HG02610 (cell line): ENCODE measurements around the gene SLC39A8.

Source experiments
- ATAC-seq: cut with Tn5 transposase; IDR thresholded peaks from one replicate; pipeline ENCODE4 v1.9.1; 2021; ENCODE audit warnings: mild to moderate bottlenecking, moderate library complexity; ENCODE audit not compliant: unreplicated experiment

The SLC39A8 gene

DNA sequence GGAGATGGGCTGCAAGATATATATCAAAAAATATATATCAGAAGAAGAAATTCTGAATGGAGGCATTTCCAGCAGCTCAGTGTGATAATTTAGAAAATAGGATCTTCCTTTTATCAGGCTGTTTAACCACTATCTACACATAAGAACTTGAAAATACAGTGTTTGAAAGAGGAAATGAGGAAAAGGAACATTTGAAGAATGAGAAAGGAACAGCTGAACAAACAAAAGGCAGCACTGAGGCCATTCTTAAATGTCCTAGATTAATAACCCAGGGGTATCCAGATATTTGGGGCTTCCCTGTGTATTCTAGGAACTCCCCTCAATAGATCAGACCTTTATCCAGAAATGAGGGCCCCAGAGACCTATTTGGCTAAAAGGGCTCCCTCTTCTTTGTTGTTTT is 4.1 kb downstream of the SLC39A8 start:
- no peak for ATAC-seq

DNA sequence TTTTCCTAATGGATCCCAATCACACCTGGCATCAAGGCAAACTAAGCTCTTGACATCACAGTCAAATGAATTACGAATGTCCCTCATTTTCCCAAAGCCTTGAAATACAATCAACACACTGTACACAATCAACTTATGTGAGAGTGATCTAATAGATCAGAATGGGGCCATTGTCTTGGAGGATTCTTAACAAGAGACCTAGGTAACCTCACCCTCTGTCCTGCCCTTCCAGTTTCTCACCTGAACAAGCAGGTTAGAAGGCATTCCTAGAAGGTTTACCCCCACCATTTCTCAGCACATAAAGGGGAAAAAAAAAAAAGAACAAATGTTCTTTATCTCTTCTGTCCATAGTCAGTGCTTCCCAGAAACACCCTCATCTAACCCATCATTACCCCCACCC is 6.3 kb downstream of the SLC39A8 start:
- no peak for ATAC-seq

DNA sequence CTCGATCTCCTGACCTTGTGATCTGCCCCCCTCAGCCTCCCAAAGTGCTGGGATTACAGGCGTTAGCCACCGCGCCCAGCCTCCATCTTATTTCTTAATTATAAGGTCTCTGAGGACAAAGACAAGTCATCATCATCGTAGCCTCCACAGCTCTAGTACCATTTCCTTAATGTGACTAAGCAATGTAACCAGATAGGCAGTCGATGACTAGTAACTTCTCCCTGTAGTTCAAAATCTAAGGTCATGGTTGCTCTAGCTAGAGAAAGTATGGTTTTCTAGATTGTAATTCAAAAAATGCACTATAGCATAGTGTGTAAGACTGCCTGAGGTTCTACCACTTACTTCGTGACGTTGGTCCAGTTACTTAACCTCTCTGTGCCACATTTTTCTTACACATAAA is 6.9 kb downstream of the SLC39A8 start:
- ATAC-seq: no peak

DNA sequence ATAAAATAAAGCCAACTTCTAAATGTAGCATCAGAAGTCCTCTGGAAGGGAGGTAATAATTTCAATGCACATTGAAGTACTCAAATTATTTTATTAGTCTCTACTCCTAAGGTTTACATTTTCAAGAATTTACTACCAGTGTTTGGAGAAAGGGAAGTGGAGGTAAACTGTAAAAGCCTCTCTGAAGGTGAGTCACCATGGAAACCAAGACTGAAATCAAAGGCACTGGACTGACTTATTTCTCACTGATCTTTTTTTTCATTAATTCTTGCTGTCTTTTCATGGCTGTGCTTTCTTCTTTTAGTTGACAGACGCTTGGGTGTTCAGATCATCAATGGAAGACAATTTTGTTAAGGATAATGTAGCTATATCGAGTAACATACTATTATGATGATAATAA is 9.7 kb downstream of the SLC39A8 start:
- ATAC-seq: peak; percentile 58

DNA sequence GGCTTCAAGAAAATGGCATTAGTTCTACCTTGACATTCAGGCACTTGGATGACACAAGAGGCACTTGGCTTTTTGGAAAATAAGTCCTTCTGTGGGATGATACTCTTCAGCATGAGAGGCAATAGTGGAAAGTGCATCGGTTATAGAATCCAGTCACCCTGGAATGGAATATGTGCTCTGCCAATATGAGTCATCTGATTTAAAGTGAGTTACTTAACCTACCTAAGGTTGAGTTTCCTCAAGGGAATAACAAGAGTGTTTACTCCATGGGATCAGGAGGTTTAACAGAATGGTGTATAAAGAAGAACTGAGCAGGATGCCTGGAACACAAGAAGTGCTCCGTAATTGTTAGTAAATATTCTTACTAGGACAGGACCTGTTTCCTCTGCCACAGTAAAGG is 10.7 kb downstream of the SLC39A8 start:
- no peak for ATAC-seq

DNA sequence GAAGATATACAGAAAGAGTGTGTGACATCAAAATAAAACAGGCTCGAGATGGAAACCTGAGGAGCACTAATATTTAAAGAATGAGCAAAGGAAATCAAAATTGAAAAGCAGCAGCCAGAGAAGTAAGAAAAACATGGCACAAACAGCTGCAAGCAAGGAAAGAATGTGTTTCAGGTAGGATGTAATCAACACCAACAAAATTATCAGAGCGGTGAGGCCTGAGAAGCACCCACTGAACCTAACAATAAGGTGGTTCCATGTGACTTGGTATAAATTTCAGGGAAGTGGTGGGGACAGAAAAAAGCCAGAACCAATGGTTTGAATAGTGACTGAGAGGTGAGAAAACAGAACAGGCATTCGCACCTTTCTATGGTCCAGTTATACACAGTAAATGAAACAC is 11.5 kb downstream of the SLC39A8 start:
- ATAC-seq: no peak

DNA sequence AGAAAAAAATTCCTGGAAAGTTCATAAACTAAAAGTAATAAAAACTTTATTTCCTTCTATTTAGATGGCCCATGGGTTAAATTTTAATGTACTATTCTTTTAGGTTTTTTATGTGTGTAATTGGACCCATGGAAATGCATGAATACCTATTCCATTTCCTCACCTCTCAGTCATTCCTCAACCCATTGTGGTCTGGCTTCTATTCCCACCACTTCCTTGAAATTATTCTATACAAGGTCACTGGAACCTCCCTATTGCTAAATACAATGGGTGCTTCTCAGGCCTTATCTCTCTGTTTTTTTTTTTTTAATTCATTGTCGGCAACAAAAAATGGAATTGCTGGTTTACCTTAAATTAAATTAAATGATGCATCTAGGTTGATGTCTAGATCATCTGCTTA is 17.2 kb downstream of the SLC39A8 start:
- ATAC-seq: no peak

DNA sequence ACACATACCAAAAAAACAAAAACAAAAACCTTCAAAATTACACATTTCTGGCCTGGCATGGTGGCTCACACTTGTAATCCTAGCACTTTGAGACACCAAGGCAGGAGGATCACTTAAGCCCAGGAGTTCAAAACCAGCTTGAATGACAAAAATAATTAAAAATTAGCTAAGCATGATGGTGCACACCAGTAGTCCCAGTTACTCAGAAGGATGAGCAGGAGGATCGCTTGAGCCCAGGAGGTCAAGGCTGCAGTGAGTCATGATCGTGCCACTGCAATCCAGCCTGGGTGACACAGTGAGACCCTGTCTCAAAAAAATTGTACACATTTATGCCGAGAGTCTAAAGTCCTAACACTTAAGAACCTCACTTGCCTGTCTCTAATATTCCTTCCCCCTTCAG is 18.3 kb downstream of the SLC39A8 start:
- no peak for ATAC-seq

DNA sequence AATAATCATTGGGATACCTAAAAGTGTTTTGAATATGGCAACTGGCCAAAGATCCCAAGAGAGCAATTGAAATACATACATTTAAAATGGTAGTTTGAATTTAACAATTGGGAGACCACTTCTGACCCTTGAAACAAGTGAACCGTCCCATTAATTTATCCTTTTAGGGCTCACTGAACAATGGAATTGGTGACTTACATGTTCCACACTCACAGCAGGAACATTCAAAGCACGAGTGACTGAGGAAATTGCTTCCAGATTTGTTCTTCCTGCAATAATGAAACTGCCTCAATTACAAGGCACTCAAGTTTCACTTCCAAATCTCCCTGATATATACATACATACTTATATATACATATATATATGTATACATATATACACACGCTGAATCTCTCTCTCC is 20.6 kb downstream of the SLC39A8 start:
- ATAC-seq: no peak

DNA sequence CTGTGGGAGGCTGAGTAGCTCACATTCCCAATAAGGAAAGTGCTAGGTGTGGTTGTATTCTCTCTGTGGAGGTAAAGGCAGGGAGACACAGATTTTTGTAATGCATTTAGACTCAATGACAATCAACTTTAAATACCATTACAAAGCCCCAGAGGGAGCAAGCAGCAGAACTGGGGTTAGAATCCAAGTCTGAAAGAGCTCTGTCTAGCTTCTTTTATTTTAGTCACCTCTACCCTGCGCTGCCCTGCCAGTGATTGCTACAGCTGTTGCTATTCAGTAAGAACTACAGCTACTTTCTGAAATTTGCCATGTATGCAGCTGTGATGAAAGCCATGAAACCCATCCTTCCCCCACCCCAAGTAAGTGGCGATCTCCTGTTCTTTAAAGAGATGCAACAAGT is 22.5 kb downstream of the SLC39A8 start:
- no peak for ATAC-seq

DNA sequence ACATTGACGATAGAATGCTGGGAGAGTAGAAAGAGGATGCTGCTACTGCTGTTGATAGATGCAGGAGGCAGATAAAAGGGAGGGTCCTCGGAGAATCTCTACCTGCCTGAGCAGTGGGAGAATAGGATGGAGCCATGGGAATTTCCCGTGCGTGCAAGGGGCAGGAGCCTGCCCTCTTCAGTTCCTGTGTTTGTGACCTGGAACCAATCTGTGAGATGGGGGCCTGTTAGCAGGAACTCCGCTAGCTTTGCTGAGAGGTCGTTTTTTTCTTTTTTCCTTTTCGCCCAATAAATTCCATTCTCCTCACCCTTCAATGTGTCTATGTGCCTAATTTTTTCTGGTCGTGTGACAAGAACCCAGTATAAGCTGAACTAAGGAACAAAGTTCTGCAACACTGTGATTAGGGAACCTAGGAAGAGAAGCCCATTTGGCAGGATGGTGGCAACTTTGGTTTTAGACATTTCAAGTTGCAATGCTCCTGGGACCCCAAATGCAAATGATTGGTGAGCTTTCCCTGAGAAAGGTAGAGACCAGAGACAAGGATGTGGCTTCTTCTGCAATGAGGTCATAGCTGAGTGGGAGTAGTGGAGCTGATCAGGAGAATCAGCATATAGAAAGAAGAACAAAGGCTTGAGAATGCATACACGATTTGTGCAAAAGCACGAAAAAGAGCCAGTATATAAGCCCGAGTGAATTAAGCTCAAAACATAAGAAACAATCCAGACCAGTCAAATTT is 23.9 kb downstream of the SLC39A8 start:
- ATAC-seq: peak; percentile 96

DNA sequence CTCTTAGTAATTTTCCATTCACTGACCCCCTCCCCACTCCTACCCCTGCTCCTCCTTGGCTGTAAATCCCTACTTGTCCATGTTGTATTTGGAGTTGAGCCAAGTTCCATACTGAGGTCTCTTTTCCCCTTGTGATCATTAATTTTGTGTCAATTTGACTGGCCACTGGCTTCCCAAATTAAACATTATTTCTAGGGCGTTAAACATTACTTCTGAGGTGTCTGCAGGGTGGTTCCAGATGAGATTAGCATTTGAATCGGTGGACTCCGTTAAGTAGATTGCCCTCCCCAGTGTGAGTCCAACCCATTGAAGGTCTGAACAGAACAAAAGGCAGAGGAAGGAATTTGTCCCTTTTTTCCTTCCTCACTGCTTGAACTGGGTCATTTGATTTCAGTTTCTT is 25.7 kb downstream of the SLC39A8 start:
- ATAC-seq: no peak

DNA sequence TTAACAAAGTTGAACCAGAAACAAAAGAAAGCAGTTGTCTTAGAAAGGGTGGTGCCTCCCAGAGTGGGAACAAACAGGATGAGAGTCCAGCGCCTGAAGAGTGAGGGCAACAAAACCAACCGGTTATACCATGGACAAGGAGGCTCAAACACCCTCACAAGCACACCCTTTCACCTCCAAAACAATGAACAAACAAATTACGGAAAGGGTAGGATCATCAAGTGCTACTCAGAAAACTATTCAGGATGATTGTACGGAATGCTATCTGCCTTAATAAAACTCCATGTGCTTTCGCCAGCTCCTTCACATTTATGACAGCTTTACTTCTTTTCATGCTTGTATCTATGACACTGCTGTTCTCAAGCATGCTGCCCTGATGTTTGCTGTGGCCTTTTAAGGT is 26.8 kb downstream of the SLC39A8 start:
- no peak for ATAC-seq

DNA sequence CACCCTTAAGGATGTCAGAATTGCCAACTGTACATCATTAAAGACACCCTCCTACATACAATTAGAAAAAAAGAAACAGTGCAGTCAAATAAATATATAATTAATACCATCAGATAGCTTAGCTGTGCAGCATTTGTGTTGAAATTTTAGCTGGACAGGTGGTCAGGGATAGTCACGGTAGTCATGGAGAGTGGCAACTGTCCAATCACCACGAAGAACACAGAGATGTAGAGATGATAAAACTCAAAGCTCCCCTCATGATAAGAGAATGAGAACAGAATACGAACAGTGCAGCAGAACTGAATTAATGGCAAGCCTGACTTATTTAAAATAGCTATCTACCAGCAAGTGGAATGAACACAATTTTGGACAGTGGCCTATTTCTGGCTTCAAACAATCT is 27.2 kb downstream of the SLC39A8 start:
- no peak for ATAC-seq

DNA sequence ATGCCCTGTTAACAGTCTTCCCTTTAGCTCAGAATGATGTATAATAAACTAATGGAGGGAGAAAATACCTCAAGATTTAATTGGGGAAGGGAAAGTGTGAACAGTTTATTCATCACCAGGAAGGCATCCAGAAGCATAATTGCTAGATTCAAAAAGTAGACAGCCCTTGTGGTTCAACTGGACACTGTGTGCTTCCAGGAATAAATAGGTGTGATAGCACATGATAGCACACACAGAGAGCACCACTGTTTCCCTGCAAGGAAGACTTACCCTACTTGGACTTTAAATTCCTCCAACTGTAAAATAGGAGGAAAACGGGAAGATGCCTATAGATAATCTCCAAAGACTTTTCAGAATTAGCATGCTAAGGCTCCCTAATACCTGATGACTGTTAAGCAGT is 27.8 kb downstream of the SLC39A8 start:
- ATAC-seq: no peak

DNA sequence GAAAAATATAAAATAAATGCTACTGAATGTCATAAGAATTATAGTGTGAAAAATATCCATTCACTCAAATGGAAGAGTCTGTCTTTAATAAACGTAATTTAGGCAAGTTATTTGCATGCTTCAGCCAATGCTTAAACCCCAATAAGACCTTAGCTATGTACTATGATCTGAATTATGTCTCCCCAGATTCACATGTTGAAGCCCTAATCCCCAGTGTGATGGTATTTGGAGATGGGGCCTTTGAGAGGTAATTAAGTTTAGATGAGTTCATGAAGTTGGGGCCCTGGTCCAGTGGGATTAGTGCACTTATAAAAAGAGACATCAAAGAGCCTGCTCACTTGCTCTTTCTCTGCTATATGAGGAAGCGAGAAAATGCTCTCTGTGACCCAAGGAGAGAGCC is 28.7 kb downstream of the SLC39A8 start:
- ATAC-seq: no peak

DNA sequence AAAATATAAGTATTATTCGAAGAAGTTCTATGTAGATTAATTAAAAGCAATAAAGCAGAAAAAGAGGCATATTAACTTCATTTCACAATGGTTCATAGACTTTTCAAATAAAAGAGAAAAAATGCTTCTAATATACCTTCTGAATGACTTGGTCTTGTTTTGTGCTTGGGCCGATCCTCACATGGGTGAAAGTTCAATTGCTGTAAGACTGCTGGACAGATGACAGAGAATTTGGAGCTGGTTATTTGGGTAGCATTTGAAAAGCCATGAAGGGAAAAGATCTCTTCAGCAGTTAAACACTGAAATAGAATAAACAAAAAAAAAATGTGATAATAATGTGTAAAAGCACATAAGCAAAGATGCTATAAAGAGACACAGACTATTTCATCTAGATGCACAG is 29.8 kb downstream of the SLC39A8 start:
- no peak for ATAC-seq

DNA sequence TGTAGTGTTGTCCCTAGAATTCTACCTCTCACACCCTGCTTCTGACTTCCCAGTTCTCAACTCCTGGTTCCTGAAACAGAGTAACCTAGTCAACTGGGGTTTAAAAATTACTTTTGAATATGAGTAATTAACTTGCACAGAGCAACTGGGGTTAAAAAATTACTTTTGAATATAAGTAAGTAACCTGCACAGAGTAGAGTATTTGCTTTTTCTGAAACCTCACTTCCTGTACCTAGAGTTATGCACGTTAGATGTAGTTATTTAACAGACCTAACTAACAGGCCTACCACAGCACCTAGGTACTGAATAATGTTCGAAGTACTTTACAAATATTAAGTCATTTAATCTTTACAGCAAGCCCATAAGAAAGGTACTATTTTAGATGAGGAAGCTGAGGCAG is 32.9 kb downstream of the SLC39A8 start:
- no peak for ATAC-seq

DNA sequence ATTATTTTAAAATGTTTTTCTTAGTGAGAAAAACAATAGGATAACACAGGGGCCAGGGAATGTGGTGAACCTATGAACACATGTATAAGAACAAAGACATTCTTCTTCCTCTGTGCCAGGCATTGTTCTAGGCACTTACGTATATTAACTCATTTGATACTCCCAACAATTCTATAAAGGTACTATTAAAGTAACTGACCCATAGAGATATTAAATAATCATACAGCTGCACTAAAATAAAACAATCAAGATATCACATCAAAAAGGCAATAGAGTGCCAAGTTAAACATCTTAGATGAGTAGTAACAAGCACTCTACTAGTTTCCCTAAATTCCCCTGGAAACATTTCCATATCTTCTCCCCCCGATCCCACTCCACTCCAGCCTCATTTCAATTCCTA is 33.4 kb downstream of the SLC39A8 start:
- ATAC-seq: no peak

DNA sequence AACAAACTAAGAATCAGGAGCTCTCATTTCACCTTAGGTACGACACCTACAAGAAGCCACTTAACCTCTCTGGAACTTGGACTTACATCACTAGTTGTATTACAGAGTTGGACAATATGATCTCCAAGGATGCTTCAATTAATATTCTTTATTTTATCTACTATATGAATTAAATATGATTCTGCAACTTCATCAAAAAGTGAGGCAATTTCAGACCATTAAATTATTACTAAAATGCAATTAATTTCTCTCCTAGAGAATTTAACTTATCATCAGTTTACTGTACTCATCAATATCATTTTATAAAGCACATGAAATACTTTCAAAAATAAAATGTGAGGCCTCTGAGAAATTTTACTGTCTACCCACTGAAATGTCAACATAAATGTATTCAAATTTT is 33.9 kb downstream of the SLC39A8 start:
- no peak for ATAC-seq

DNA sequence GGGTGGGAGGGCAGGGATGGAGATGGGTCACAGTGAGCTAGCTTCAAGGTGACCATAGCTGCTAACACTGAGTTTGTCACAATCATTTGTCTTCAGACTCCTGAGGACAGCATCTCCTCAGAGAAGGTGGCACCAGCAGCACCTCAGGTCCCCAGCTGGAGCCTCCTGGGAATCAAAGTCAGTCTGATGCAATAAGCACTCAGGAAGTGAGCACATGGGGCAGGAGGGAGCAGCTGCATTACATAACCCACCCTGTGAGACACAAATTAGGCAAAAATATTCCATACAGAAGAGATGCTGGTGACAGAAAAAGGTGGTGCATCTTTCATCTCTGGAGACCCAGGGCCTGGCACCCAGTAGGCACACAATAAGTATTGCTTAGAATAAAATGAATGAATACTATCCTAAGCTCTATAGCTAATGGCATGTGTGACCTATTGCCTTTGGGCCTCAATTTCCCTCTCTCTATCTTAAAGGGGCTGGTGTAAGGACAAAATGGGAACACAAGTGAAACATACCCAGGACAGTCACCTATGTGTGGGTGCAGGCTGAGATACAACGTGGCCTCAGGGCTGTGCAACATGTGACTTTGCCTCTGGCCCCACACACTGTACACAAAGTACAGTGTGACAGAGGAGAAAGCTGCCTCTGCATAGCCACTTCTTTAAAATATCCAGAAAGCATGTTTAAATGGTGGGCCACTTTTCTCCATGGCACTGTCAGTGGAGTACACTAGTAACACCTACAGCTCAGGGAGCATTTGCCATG is 37.1 kb downstream of the SLC39A8 start:
- no peak for ATAC-seq

DNA sequence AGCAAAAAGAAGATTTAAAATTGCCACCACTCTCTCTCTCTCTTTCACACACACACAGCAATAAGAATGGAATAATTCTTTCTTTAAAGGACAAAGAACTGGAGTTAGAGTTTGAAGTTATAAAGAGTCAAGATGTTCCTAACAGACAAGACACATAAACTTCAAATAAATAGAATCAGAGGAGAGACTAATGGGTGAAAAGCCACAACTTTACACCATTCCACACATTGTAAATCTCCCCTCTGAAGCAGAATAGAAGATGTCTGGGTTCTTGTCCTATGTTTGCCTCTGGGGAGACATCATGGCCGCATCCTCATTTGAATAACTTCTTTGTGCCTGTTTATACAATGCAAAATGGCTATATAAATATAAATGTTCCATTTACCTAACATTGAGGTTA is 39.6 kb downstream of the SLC39A8 start:
- ATAC-seq: no peak

DNA sequence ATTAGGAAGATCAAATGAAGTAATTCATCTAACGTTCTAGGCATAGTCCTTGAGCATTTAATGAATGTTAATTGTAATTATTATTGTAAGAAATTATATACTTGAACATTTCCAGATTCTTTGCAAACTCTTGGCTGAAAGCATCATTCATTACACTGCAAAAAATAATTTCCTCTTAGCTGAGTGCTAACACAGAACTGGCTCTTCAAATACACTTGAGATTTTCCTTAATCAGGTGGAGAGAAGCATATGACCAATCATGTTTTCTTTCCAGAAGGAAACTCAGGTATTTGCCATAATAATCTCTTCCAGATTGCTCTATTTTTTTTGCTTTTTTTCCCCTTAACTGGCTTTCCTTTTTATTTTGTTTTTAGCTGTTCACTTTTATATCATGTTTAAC is 42.5 kb downstream of the SLC39A8 start:
- no peak for ATAC-seq
